ENCODE data around the gene BTNL9.
"Not testable (repeated sequence)": the region's sequence is repeated elsewhere in the genome, so short reads cannot be mapped to it uniquely, and the experiment has no call there.

The BTNL9 gene

GRCh38 chr5:181100121-181100875, 60.2 kb downstream of the BTNL9 start:
- no peak for DNase-seq (ENCODE audit: low read depth)

- DNase-seq (ENCODE audit: low read depth): not testable (repeated sequence)
These were observed 61.1 kb downstream of the BTNL9 start for GRCh38 chr5:181101030-181101641.

GRCh38 chr5:181101930-181102674, 62.0 kb downstream of the BTNL9 start:
- DNase-seq (ENCODE audit: low read depth): not testable (repeated sequence)

- DNase-seq (ENCODE audit: low read depth): not testable (repeated sequence)
These were observed 64.1 kb downstream of the BTNL9 start for GRCh38 chr5:181104259-181104568.

- not testable (repeated sequence) for DNase-seq (ENCODE audit: low read depth)
These were observed 64.7 kb downstream of the BTNL9 start for GRCh38 chr5:181104606-181105390.

GRCh38 chr5:181105391-181106025, 65.4 kb downstream of the BTNL9 start:
- DNase-seq (ENCODE audit: low read depth): no peak

GRCh38 chr5:181107699-181108098, 67.6 kb downstream of the BTNL9 start:
- no peak for DNase-seq (ENCODE audit: low read depth)

GRCh38 chr5:181108578-181109165, 68.6 kb downstream of the BTNL9 start:
- DNase-seq (ENCODE audit: low read depth): no peak

GRCh38 chr5:181109489-181110013, 69.5 kb downstream of the BTNL9 start:
- DNase-seq (ENCODE audit: low read depth): no peak

GRCh38 chr5:181111010-181111409, 70.9 kb downstream of the BTNL9 start:
- DNase-seq (ENCODE audit: low read depth): no peak
